Left cardiac atrium (tissue), 4 donors: ENCODE results near the gene OLFM3. TPM values are rescaled to one million over a fixed set of nuclear protein-coding genes. Genes with fewer than 3 reads are reported as not detected.

ENCODE experiments used
- ATAC-seq, 2 donors: fragments of 200-7000 bp; cut with Tn5 transposase; one replicate each; pipeline ENCODE4 v1.9.1; 2020; ENCODE audit warnings: mild to moderate bottlenecking in 2 of 2, moderate library complexity in 2 of 2
- DNase-seq: peaks from one replicate; pipeline ENCODE4 v3.0.0-alpha.2; 2020
- intact Hi-C, 2 donors: fragments of 100-400 bp; cut with DNase I; formaldehyde crosslinking; loops; one replicate each; pipeline versions ENCODE4 v1.14.1 to v1.15.1; 2022 to 2023
- total RNA-seq, 2 donors: library from RNA; stranded (reverse); fragmentation: NEBNext Ultra II Directional; extraction: Animal tissue kit (Norgen Biotek cat#: 25700); gene quantifications; one replicate each; pipeline ENCODE4 v1.2.1, GENCODE V29; 2021
- donor health status: DM: no; HTN: yes; CAD: no.
- donor health status: DM: no; HTN: yes; CAD: no; lungs with severe emphysema.
- donor health status: DM: yes; HTN: yes; CAD: no.
- donor health status: Dilated cardiomyopathy.

The OLFM3 gene
- total RNA-seq, 2 donors from 2014 or later, result not detected

DNA sequence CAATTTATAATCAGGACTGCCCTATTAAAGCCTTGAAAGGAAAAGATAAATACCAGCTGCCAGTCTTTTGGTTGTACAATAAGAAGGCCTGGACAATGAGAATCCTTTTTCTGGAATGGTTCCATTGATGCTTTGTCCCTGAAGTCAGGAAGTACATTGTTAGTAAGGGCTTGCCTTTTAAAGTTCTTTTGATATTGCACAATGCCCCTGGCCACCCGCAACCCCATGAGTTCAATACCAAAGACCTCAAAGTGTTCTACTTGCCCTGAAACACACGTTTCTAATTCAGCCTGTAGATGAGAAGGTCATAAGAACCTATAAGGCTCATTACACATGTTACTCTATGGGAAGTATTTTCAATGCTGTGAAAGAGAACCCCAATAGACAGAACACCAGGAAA is 112.1 kb downstream of the OLFM3 start:
- ATAC-seq (no peak), DNase-seq (no peak)
- intact Hi-C loops, result no loop called here

DNA sequence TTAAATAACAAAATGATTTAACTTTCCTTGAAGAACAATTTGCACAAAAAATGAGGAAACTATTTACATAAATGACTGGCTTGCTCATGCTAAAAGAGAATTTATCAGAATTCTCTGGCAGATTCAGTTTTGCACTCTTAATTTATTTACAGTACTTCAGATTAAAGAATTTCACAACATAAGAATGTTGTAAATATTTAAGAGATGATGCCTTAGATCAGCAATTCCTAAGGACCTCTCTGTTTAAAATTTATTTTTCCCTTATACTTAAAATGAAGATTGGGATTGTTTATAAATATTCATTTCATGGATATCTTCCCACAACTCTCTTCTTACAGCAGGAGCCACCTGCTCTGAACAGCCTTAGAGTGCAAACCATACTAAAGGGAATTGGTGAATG is 120.8 kb downstream of the OLFM3 start:
- ATAC-seq (no peak), DNase-seq (no peak)
- intact Hi-C loops, result no loop called here

DNA sequence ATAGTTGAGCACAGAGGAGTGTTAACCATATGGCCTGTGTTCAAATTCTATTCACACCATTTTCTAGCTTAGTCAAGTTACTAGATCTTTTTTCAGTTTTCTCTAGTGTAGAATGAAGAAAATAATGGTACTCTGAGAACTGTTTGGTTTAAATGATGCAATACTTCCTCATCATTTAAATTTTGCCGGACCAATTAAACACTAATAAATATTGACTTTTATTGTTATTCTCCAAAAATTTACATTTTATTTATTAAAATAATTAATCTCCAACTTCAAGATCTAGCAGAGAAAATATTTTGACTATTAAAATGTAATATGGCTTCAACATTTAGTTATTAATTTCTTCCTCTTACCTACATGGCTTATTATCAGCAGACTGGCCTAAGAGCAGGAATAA is 123.1 kb downstream of the OLFM3 start:
- DNase-seq, result no peak

DNA sequence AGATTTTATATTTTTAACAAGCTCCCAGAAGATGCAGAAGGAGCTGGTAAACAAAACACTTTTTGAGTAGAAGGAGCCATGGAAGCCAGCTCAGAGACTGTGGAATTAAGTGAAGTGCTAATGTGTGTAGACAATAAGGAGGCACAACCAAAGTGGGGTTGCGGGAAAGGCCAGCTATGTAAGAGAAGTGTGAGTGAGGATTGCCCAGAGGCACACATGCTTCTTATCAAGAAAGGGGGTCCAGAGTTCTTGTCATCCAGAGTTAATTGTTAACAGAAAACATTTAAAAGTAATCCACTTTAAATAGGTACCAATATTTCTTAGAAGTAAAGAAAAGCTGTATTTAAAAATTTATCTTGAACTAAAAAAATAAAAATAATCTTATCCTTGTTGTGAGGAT is 136.8 kb downstream of the OLFM3 start:
- ATAC-seq, result no peak

More for the DNA sequence above, 123.1 kb downstream of the OLFM3 start:
- ATAC-seq, result no peak
- intact Hi-C loops, result no loop called here

DNA sequence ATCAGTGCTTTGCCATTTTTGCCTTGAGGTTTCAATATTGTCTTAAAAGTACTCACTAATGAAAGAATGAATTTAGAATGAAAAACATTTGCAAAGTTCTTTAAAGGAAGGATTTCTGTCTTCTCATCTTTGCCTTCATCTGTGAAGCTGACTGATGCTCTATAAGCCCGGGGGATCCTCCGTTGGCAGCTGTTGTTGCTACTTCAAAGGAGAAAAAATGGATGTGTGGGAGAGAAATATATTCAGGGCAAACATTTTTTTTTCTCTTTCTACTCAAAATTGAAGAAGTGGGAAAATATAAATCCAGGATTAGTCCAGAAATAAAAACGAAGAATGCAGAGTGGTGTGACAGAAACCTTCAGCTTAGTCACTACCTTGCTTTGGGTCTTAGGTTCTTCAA is 142.5 kb downstream of the OLFM3 start:
- intact Hi-C loops, result no loop called here
- no peak for DNase-seq
- ATAC-seq, result no peak

More for the DNA sequence above, 136.8 kb downstream of the OLFM3 start:
- intact Hi-C loops, result no loop called here
- DNase-seq, result no peak

DNA sequence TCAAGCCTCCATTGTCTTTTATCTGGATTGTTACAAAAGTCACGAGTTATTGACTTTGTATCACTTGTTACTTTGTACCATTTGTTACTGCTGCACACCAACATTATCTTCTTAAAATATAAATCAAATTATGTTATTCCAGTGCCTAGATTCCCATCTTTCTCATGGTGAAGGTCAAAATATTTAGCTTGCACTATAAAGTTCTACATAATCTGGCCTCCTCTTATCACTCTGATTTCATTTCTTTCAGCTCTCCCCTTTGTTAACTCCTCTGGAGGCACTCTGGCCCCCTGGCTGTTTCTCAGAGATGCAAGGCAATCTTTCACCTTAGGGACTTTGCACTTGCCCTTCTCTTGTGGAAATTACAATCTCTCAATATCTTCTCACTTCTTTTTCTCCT is 143.8 kb downstream of the OLFM3 start:
- DNase-seq (no peak), ATAC-seq (no peak)
- intact Hi-C loops, result no loop called here

DNA sequence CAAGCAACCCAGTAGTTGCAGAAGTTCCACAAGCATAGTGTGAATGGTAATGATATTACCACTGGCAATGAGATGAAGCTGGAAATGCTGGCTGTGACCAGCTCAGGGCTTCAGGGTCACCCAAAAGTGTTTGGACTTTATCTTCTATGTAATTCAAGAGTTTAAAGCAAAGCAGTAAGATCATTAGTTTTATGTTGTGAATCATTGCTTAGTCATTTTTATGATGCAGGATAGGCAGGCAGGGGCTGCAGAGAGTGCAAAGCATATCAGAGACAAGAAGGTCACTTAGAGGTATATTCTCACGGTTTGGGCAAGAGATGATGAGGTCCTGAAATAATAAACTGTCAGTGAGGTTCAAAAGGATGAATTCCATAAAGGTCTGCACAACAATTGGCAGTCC is 147.4 kb downstream of the OLFM3 start:
- ATAC-seq, result no peak
- intact Hi-C loops, result no loop called here
- DNase-seq, result no peak

DNA sequence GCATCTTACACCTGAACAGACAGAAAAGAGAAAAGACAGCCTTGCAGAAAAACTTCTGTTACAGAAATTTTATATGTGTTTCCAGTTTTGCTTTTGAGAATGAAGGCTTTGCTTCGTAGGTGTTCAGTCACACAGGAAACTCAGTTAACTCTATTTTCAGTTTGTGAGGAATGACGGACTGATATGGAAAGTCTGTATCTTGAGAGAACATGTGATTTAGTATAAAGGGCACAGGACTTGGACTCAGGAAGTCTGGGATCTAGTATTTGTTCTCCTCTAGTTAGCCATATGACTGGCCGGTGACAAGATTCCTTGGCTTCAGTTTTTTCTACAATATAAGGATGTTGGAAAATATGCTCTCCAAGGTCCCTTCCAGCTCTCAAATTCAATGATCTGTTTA is 149.1 kb downstream of the OLFM3 start:
- intact Hi-C loops, result no loop called here
- DNase-seq (no peak), ATAC-seq (no peak)

DNA sequence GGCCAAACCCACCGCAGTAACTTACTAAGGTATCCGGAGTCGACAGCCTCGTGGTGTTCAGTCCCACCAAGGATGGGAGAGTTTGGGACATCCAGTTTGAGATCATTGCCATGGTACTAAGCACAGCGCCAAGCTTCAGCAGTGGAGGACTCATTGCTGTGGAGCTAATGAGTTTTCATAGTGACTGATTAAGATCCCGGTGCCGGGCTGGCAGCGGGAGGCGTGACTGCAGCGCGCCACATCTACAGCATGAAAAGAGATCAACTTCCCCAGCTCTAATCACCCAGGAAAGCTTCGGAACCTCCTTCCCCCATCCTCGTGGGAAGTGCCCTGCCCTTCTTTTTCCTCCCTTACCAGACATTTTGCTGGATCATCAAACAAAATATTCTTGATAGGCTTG is 149.9 kb downstream of the OLFM3 start:
- ATAC-seq, result no peak
- intact Hi-C loops, result no loop called here
- DNase-seq, result no peak

DNA sequence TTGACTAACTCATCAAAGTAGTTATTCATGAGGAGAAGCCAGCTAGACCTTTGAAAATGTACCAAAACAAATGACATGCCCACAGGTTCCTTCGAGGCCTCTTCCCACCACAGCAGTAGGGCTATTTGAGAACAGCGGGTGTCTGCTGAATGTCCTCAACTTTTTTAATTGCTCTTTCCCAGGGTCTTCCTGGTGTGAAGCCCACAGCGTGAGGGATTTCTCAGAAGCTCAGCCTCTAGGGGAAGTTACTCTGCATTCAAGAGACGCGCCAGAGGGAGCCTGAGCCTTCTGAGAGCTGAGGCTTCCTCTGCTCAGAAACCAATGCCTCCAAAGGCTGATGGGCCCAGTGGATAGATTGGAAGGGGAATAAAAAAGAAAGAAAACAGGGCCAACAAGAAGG is 153.6 kb downstream of the OLFM3 start:
- intact Hi-C loops, result no loop called here
- DNase-seq, result no peak

DNA sequence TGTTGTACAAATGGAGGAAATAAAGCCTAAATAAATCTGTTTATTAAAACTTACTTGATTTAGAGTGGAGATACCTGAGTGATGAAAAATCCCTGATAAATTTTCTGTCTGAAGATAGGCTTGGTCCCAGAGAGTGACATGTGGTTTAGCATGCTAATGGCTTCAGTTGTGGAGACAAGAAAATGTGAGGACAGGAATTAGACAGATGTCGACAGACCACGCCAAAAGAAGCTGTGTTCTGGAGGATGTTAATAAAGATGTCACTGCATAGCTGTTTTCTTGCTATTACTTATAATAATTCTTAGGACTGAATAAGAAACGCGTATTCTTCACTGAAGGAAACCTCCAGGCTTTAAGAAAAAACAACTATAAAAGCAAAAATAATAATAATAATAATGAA is 154.9 kb downstream of the OLFM3 start:
- ATAC-seq, result no peak
- intact Hi-C loops, result no loop called here
- no peak for DNase-seq

More for the DNA sequence above, 153.6 kb downstream of the OLFM3 start:
- no peak for ATAC-seq

DNA sequence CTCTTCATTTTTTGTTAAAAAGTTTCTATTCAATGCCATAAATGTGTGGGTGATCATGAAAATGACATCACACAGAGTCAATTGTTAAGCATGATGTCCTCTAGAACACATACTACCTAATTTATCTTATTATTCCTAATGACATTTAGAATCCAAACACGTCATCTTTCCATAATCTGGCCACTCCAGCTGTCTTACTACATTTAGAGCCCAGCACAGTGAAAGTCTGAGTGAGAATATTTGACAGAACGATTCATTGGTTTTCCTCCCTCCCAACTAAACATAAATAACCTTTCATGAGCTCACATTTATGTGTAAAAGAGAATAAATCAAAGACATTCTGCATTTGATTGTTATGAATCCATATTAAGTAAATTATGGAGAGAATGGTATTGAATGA is 160.7 kb downstream of the OLFM3 start:
- intact Hi-C loops, result no loop called here
- ATAC-seq, result no peak

DNA sequence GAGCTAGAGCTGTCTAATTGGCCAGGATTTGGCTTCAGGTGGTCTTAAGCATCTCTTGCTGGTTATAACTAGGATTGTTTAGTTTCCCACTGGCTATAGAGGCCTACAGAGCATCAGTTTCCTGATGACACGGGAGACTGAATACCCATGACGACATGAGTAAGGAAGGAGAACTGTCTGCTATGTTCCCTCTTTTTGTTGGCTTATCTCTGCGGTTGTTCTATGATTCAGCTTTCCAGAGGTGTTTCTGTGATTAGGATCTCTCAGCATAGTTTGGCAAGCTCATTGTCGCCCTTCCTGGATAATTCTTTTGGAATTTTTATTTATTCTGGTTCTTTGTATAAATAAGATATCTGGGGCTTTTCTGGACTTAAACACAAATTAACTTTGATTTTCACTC is 163.4 kb downstream of the OLFM3 start:
- intact Hi-C loops, result no loop called here
- no peak for ATAC-seq

More for the DNA sequence above, 160.7 kb downstream of the OLFM3 start:
- DNase-seq, result no peak

DNA sequence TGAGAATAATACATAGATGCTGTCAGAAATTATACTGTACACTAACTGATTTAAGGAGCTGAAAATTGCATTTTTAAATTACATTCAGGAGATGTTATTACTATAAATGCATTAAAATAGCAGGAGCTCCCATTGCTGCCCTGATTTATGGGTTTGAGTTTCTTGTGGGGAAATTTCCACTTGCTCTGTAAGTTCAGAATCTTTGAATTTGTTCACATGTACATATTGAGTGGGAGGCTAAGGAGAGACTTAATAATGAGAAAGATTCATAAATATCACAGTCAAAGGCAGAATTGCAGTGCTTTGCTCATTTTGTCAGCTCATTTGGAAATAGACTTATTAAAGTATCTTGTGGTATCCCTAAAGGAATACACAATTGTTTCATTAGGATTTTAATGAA is 170.3 kb downstream of the OLFM3 start:
- ATAC-seq (no peak), DNase-seq (no peak)
- intact Hi-C loops, result loop anchor here in 1 of 2 donors (10.0 kb wide), 1 partner anchor 138 kb away; no protein-coding TSS in a partner anchor

More for the DNA sequence above, 163.4 kb downstream of the OLFM3 start:
- DNase-seq, result no peak

DNA sequence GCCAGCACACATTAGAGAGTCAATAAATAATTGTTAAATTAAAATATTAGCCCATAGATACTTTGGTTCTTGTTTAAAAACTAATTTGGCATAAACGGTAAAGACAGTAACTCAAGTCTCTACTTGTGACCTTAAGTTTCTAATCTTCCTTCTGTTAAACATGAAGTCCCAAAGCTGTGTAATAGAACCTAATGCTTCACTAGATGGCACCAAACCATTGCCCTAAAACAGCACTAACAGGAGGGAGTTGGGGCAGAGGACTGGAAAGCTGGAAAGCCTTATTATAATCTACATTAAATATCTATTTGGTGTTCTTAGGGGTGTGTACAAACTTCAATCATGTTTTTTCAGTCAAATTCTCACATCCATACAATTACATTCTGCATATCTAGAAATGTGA is 176.7 kb downstream of the OLFM3 start:
- intact Hi-C loops, result loop anchor here (5.0 to 10.0 kb wide), 2 partner anchors 145 to 372 kb away; no protein-coding TSS in a partner anchor
- peak; percentile 50 to 67 for ATAC-seq
- no peak for DNase-seq

DNA sequence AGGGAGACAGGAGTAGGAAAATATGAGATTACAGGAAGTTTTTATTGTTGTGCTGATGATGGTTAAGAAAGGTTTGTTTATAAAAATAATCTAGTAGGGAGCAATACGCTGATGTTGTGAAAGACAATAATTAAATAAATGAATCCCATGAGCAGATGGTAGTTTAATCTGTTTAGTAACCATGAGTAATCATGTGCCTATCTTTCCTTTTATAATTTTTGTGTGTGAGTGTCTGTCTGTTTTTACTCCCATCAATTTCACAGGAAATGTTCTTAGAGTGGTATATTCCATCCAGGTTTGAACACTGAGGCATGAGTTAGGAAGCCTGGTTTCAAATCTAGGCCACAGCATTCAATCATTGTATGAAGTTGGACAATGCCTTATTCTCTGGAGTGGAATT is 180.5 kb downstream of the OLFM3 start:
- intact Hi-C loops, result no loop called here
- ATAC-seq (no peak), DNase-seq (no peak)

DNA sequence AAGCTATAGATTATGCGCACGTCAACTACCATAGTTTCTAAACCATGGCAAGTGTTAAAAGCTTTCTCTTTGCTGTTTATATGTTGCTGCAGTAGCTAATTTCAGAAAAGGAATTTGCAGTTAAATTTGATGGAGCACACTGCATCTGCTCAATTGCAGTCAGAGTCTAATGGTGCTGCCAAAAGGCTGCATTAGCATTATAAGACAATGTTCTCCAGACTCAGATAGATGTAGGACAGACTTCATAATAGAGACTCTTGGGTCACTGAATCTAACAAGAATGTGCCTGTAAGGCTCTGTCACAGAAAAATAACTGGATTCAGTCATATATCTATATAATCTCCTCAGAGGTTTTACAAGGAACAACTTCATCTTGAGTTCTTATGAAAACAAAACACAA is 198.3 kb downstream of the OLFM3 start:
- DNase-seq, result no peak
- ATAC-seq, result no peak
- intact Hi-C loops, result no loop called here

DNA sequence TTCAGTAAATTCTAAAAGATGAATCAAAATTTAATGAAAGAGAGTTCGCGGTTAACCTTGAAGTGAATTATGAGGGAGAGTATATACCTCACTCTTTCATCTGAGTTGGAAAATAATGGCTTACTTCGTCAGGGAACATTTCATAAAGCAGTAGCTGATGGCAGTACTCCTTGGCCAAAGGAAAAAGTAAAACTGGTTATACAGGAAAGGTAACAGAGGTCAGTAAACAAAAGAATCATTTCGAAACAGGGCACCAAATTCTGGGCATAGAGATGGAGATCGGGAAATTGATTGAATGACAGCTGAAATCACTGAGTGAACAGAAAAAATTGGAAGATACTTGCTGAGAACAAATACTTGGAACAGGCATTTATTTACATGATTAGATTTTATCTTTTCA is 199.0 kb downstream of the OLFM3 start:
- intact Hi-C loops, result no loop called here

DNA sequence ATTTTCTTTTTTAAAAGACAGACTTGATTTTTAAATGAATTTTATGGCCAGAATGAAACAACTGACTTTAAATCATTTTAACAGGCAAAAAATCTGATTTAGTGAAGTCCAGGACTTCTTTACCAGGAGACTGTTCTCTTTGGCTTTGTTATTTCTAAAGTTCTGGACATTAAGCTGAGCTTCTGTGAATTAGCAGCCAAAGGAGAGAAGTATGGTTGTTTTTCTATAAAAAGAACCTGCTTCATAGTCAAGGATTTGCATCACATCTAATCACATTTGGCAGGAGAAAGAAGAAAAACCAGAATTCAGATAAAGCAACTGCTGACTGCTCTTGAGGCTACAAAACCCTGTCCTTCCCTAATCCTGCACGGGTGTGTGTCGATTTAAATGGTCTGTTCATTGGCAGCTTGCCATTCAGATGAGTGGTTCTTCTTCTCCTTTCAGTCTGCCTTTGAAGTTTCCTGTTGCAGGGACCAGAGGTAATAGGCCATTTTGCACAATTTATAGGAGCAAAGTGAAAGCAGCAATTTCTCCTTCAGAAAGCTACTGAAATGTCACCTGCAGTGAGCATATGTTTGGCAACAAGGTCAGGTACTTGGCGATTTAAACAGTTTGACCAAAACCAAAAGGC is 215.4 kb downstream of the OLFM3 start:
- ATAC-seq (peak; percentile 45 to 47), DNase-seq (no peak)
- intact Hi-C loops, result no loop called here

More for the DNA sequence above, 199.0 kb downstream of the OLFM3 start:
- no peak for DNase-seq
- ATAC-seq, result no peak

DNA sequence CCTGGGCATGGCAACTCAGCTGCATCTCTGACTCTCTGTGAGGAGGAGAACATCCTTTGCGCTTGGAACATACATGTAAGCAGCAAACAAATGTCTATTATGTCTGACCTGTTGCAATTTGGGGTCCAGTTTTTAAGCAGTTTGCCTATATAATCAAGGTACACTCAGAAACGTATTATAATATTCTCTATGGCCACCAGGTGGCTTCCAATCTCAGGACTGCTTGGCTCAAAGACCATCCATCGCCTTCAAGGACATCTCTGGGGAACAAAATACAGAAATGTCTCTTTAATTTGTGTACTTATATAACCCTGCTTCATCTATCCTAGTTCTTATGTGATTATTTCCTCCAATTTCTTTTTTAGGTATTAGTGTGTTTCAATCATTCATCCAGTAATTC is 227.2 kb downstream of the OLFM3 start:
- ATAC-seq, result no peak
- no peak for DNase-seq
- intact Hi-C loops, result no loop called here

DNA sequence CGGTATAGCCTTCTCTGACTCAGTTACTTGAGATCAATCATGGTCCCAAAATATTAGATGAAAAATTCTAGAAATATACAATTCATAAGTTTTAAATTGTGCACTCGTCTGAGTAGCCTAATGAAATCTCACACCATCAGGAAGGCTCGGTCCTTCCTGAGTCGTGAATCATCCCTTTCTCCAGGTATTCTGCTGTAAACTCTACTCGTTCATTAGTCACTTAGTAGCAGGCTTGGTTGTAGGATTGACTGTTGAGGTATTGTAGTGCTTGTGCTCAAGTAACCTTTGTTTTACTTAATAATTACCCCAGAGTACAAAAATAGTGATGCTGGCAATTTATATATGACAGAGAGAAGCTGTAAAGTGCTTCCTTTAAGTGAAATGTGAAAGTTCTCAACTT is 238.7 kb downstream of the OLFM3 start:
- intact Hi-C loops, result no loop called here
- DNase-seq (no peak), ATAC-seq (no peak)

DNA sequence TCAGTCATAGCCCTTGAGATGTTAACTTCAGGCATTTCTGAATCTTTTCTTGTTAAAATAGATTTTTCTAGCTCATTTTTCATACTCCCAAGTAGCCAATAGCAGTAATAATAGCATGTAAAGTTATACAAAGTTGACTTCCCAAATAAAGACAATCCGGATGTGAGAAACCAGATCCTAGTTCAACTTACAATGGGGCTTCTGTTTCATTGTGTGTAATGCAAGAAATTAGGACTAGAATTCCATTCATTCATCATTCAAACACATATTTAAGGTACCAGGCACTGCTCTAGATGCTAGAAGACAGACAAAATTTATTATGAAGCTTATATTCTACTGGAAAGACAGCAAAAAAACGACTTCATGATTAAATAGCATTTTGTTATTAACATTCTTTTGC is 240.3 kb downstream of the OLFM3 start:
- DNase-seq (no peak), ATAC-seq (no peak)
- intact Hi-C loops, result no loop called here
